Measurements from ENCODE around the gene NLRP3. TPM values are rescaled to one million over a fixed set of nuclear protein-coding genes. Genes with fewer than 3 reads are reported as not detected.

Gene NLRP3
- total and polyA plus RNA-seq, 10 of the 15 experiments (the other 5 are each of a cell fraction or from before 2014, with no cell fraction given), result 1.8 to 10.4 (median 5.0) TPM

DNA sequence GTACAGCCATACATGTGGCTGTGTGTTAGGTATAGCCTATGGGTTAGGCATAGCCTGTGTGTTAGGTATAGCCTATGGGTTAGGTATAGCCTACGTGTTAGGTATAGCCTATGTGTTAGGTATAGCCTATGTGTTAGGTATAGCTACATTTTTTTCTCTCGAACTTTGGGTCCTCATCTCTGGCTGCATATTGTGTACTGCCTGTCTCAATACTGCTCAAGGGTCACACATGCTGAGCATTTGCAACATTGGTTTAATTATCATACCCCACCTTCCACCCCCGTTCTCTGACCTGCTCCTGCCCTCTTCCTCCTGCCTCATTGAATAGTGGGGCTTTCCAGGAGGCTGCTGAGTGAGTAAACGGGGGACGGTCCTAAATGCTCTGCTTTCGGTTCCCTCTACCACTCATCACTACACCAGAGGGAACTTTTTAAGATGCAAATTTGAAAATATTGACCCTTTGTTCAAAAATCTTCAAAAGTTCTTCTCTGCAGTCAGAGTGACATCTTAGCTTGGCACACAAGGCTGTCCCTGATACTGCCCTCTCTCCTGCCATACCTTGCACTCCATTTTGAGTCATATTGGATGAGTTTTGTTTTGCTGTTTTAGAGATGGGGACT is 24.1 kb downstream of the NLRP3 start (continued):
- no peak for TF ChIP-seq ZNF622 (IDR thresholded peaks at IDR 0.05)
- TF ChIP-seq JUNB (IDR thresholded peaks at IDR 0.05), result peak; percentile 74
- peak; percentile 88 to 93; a peak in 3 of 4 replicates for TF ChIP-seq IKZF2 (IDR thresholded peaks at IDR 0.05)
- no peak for TF ChIP-seq SUZ12 (IDR thresholded peaks at IDR 0.05; ENCODE audit: unreplicated experiment)
- TF ChIP-seq HDAC2 (IDR thresholded peaks at IDR 0.05), result no peak
- no peak for TF ChIP-seq SIN3A (IDR thresholded peaks at IDR 0.05; ENCODE audit: low read depth, low read length)
- peak in 1 of 2 experiments; percentile 94; a peak in 2 of 3 replicates for TF ChIP-seq EGR1 (IDR thresholded peaks at IDR 0.05; ENCODE audit: borderline replicate concordance in 1 of 2, low read depth in 2 of 2, low read length in 2 of 2)
- TF ChIP-seq NR2F1 (conservative IDR thresholded peaks at IDR 0.05), result peak; percentile 96
- TF ChIP-seq BHLHE40 (IDR thresholded peaks at IDR 0.05; ENCODE audit: borderline replicate concordance in 1 of 2, low read depth in 2 of 2, low read length in 1 of 2), result peak; percentile 74 to 86
- peak; percentile 55; the same call in 1 of the 2 replicates for TF ChIP-seq MLLT1 (IDR thresholded peaks at IDR 0.05)
- TF ChIP-seq, protein P1, sequence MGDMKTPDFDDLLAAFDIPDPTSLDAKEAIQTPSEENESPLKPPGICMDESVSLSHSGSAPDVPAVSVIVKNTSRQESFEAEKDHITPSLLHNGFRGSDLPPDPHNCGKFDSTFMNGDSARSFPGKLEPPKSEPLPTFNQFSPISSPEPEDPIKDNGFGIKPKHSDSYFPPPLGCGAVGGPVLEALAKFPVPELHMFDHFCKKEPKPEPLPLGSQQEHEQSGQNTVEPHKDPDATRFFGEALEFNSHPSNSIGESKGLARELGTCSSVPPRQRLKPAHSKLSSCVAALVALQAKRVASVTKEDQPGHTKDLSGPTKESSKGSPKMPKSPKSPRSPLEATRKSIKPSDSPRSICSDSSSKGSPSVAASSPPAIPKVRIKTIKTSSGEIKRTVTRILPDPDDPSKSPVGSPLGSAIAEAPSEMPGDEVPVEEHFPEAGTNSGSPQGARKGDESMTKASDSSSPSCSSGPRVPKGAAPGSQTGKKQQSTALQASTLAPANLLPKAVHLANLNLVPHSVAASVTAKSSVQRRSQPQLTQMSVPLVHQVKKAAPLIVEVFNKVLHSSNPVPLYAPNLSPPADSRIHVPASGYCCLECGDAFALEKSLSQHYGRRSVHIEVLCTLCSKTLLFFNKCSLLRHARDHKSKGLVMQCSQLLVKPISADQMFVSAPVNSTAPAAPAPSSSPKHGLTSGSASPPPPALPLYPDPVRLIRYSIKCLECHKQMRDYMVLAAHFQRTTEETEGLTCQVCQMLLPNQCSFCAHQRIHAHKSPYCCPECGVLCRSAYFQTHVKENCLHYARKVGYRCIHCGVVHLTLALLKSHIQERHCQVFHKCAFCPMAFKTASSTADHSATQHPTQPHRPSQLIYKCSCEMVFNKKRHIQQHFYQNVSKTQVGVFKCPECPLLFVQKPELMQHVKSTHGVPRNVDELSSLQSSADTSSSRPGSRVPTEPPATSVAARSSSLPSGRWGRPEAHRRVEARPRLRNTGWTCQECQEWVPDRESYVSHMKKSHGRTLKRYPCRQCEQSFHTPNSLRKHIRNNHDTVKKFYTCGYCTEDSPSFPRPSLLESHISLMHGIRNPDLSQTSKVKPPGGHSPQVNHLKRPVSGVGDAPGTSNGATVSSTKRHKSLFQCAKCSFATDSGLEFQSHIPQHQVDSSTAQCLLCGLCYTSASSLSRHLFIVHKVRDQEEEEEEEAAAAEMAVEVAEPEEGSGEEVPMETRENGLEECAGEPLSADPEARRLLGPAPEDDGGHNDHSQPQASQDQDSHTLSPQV (IDR thresholded peaks at IDR 0.05), result no peak
- peak in 1 of 2 experiments; percentile 81; a peak in 2 of 4 replicates for TF ChIP-seq ETV6 (conservative IDR thresholded peaks at IDR 0.05 in 1 of 2, IDR thresholded peaks at IDR 0.05 in 1 of 2; ENCODE audit: borderline replicate concordance in 1 of 2, low read depth in 1 of 2)
- peak; percentile 44 for TF ChIP-seq CUX1 (IDR thresholded peaks at IDR 0.05; ENCODE audit: insufficient replicate concordance, low read depth, low read length)
- TF ChIP-seq YY1 (IDR thresholded peaks at IDR 0.05; ENCODE audit: low read depth, low read length), result peak; percentile 82
- peak; percentile 85 for TF ChIP-seq IKZF1 (conservative IDR thresholded peaks at IDR 0.05)
- peak; percentile 26; the same call in 1 of the 2 replicates for TF ChIP-seq NKRF (conservative IDR thresholded peaks at IDR 0.05)
